ENCODE measurements around the gene GSTT2B. TPM values are rescaled to one million over a fixed set of nuclear protein-coding genes. Genes with fewer than 3 reads are reported as not detected.
"Not testable (repeated sequence)": the region's sequence is repeated elsewhere in the genome, so short reads cannot be mapped to it uniquely, and the experiment has no call there.

Gene GSTT2B
- total and polyA plus RNA-seq, 9 donors: 1.4 to 44.5 (median 5.8) TPM

DNA sequence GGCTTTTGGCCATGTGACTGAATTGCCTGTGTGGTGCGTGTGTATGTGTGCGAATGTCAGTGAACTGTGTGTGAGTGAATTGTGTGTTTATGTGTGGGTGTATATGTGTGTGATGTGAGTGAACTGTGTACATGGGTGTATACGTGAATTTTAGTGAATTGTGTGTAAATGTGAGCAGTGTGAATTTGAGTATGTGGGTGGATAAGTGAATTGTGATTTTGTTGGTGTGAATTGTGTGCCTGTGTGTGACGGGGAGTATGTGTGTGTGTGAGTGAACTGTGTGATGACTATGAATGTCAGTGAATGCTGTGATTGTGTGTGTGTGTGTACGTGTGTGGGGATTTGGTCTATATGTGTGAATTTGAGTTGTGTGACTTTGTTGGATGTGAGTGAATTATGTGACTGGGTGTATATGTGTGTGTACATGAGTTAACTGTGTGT is 9.2 kb upstream of the GSTT2B start:
- no peak overlapping the region for H3K4me3 ChIP-seq (ENCODE audit: low read length)
- no peak for DNase-seq
- H3K27me3 ChIP-seq (ENCODE audit: control insufficient read depth, insufficient read depth, low read length): no peaks in the 10 kb centered on the region
- peaks cover 30% of the 10 kb centered on the region for H3K36me3 ChIP-seq (ENCODE audit: control insufficient read depth, insufficient read depth, low read length)
- peaks cover 2% of the 10 kb centered on the region for H3K4me1 ChIP-seq (ENCODE audit: control insufficient read depth, insufficient read depth, low read length)
- H3K9me3 ChIP-seq (replicated peaks; ENCODE audit: control insufficient read depth, low read depth, low read length): no peaks in the 10 kb centered on the region
- WGBS (ENCODE audit: insufficient coverage): 80% methylated on average over 5 of the region's 5 CpGs
- no peak overlapping the region for H3K27ac ChIP-seq (ENCODE audit: low read length)

DNA sequence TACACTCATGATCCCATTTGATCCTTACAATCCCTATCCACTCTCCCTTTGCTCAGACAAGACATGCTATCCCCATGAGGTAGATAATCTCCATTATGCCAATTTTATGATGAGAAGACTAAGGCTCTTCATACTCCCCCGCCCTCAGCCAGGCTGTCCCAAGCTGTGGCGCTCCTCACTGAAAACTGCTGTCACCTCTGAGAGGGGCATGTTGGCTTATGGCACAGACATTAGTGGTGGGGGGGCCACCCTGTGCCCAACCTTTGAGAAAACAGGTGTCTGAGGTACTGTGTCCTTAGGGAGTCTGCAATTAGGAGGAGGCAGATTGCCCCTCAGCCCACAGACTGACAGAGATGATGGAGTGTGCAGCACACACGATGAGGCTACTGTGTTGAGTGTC is 8.1 kb upstream of the GSTT2B start:
- Histone ChIP-seq H3K4me3 (ENCODE audit: low read length) (no peak overlapping the region), H3K27me3 (ENCODE audit: control insufficient read depth, insufficient read depth, low read length) (no peaks in the 10 kb centered on the region), H3K27ac (ENCODE audit: low read length) (no peak overlapping the region), H3K4me1 (ENCODE audit: control insufficient read depth, insufficient read depth, low read length) (peaks cover 2% of the 10 kb centered on the region), H3K9me3 (replicated peaks; ENCODE audit: control insufficient read depth, low read depth, low read length) (no peaks in the 10 kb centered on the region), H3K36me3 (ENCODE audit: control insufficient read depth, insufficient read depth, low read length) (peaks cover 30% of the 10 kb centered on the region)
- DNase-seq: no peak
- 86% methylated on average over 1 of the region's 3 CpGs for WGBS (ENCODE audit: insufficient coverage)

DNA sequence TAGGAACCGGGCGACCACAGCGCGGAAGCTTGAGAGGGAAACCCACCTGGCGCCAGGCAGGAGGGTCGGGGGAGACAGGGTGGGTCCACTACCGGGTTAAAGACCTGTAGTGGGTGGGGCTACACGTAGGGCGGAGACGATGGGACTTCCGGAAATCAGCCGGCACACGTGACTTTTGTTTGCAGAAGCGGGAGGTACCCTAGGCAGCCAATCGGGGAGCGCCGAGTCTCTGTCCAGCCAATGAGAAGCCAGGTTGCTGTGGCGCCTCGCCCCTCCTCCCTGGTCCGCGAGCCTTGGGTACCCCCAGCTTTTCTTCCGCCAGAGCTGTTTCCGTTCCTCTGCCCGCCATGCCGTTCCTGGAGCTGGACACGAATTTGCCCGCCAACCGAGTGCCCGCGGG is 5.6 kb upstream of the GSTT2B start, which contains the start of gene DDTL:
TSS of gene DDTL (plus strand) at position 321 of the 400 bp plus-strand sequence. CDS start at position 348, 27 bp downstream.
- not testable (repeated sequence) for H3K4me1 ChIP-seq (ENCODE audit: control insufficient read depth, insufficient read depth, low read length); DNase-seq; H3K27me3 ChIP-seq (ENCODE audit: control insufficient read depth, insufficient read depth, low read length); H3K4me3 ChIP-seq (ENCODE audit: low read length); H3K27ac ChIP-seq (ENCODE audit: low read length); H3K9me3 ChIP-seq (replicated peaks; ENCODE audit: control insufficient read depth, low read depth, low read length)
- no CpG with 5 or more reads among the region's 30 CpGs for WGBS (ENCODE audit: insufficient coverage)
- peaks cover 26% of the 10 kb centered on the region for H3K36me3 ChIP-seq (ENCODE audit: control insufficient read depth, insufficient read depth, low read length)

DNA sequence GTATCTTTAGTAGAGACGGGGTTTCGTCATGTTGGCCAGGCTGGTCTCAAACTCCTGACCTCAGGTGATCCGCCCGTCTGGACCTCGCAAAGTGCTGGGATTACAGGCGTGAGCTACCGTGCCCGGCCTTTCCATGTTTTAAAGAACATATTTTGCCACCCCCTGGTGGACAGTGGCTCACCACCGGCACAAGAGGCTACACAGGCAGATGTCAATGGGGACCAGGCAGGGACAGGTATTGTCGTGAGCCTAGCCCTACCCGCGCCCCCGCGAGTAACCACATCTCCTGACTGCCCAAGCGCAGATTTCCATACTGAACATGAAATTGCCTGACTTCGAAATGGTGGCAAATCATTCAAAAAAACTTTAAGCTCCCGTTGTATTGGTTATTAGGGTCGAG is 5.1 kb upstream of the GSTT2B start:
- H3K27ac ChIP-seq (ENCODE audit: low read length); H3K27me3 ChIP-seq (ENCODE audit: control insufficient read depth, insufficient read depth, low read length); H3K4me1 ChIP-seq (ENCODE audit: control insufficient read depth, insufficient read depth, low read length); H3K9me3 ChIP-seq (replicated peaks; ENCODE audit: control insufficient read depth, low read depth, low read length); DNase-seq; H3K4me3 ChIP-seq (ENCODE audit: low read length): not testable (repeated sequence)
- WGBS (ENCODE audit: insufficient coverage): no CpG with 5 or more reads among the region's 18 CpGs
- peaks cover 21% of the 10 kb centered on the region for H3K36me3 ChIP-seq (ENCODE audit: control insufficient read depth, insufficient read depth, low read length)

DNA sequence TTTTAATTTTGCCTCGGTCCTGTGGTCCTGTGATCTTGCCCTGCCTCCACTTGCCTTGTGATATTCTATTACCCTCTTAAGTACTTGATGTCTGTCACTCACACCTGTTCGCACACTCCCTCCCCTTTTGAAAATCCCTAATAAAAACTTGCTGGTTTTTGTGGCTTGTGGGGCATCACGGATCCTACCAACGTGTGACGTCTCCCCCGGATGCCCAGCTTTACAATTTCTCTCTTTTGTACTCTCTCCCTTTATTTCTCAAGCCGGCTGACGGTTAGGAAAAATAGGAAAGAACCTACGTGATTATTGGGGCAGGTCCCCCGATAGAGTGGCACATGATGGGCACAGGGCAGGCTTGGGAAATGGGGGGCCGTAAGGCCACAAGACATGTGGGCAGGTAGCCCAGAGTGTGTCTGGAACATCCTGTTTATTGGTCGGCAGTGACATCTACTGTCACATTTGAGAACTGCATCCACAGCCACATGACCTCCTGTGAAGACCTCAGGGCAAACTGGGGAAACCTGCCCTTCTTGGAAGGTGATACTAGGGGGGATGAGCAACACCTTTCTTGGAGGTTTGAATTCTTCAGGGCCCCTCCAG is 4.6 kb downstream of the GSTT2B start:
- not testable (repeated sequence) for H3K4me3 ChIP-seq (ENCODE audit: low read length); H3K9me3 ChIP-seq (replicated peaks; ENCODE audit: control insufficient read depth, low read depth, low read length); H3K36me3 ChIP-seq (ENCODE audit: control insufficient read depth, insufficient read depth, low read length); H3K27ac ChIP-seq (ENCODE audit: low read length); H3K27me3 ChIP-seq (ENCODE audit: control insufficient read depth, insufficient read depth, low read length); H3K4me1 ChIP-seq (ENCODE audit: control insufficient read depth, insufficient read depth, low read length)
- DNase-seq: peak; percentile 81
- WGBS (ENCODE audit: insufficient coverage): 5% methylated on average over 4 of the region's 12 CpGs

DNA sequence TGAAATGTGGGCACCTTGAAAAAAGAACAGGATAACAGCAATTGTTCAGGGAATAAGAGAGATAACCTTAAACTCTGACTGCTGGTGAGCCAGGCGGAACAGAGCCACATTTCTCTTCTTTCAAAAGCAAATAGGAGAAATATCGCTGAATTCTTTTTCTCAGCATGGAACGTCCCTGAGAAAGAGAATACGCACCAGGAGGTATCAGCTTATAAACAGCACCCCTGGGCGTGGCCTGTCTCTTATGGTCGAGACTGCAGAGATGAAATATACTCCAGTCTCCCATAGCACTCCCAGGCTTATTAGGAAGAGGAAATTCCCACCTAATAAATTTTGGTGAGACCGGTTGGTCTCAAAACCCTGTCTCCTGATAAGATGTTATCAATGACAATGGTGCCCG is 5.1 kb downstream of the GSTT2B start:
- H3K4me3 ChIP-seq (ENCODE audit: low read length); H3K4me1 ChIP-seq (ENCODE audit: control insufficient read depth, insufficient read depth, low read length); H3K9me3 ChIP-seq (replicated peaks; ENCODE audit: control insufficient read depth, low read depth, low read length); DNase-seq; H3K27me3 ChIP-seq (ENCODE audit: control insufficient read depth, insufficient read depth, low read length); H3K27ac ChIP-seq (ENCODE audit: low read length); H3K36me3 ChIP-seq (ENCODE audit: control insufficient read depth, insufficient read depth, low read length): not testable (repeated sequence)
- no CpG with 5 or more reads among the region's 8 CpGs for WGBS (ENCODE audit: insufficient coverage)

DNA sequence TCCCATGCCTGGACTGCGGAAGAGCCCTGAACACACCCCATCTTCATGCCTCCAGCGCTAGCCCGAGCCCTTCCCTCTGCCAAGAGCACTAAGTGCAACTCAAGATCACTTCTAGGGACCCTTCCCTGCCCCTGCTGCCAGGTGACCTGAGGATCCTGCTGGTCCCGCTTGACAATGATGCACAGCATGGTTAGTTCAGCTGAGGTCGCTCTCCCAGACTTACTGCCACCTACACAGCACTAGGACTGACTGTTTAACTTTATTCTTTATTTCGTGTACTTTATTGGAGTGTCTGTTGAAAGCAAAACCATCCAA is 6.0 kb downstream of the GSTT2B start:
- 86% methylated on average over 1 of the region's 6 CpGs for WGBS (ENCODE audit: insufficient coverage)
- not testable (repeated sequence) for H3K4me1 ChIP-seq (ENCODE audit: control insufficient read depth, insufficient read depth, low read length)

DNA sequence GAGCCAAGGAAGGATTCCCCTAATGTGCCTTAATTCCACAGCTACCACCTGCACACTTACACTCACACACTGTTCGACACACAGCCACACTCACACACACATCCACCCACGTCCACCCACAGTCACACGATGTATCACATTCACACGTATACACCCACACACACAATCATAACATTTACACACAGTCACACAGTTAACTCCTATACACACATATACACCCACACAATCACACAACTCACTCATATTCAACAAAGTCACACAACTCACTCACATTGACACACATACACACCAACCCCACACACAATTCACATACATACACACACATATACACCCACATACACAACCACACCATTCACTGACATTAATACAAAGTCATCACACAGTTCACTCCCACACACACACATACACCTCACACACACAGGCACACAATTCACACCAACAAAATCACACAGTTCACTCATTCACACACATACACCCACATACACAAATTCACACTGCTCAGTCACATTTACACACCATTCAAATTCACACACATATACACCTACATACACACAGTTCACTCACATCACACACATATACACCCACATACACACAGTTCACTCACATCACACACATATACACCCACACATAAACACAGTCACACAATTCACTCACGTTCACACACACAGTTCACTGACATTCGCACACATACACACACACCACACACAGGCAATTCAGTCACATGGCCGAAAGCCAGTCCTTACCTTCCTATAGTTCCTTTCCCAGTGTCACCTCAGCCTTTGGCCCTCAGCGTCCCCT is 6.6 kb downstream of the GSTT2B start:
- 76% methylated on average over 8 of the region's 8 CpGs for WGBS (ENCODE audit: insufficient coverage)
- H3K4me3 ChIP-seq (ENCODE audit: low read length); H3K36me3 ChIP-seq (ENCODE audit: control insufficient read depth, insufficient read depth, low read length); H3K27me3 ChIP-seq (ENCODE audit: control insufficient read depth, insufficient read depth, low read length); H3K27ac ChIP-seq (ENCODE audit: low read length); H3K4me1 ChIP-seq (ENCODE audit: control insufficient read depth, insufficient read depth, low read length); H3K9me3 ChIP-seq (replicated peaks; ENCODE audit: control insufficient read depth, low read depth, low read length); DNase-seq: not testable (repeated sequence)

More for the DNA sequence above, 6.0 kb downstream of the GSTT2B start:
- DNase-seq; H3K4me3 ChIP-seq (ENCODE audit: low read length); H3K27me3 ChIP-seq (ENCODE audit: control insufficient read depth, insufficient read depth, low read length); H3K36me3 ChIP-seq (ENCODE audit: control insufficient read depth, insufficient read depth, low read length); H3K27ac ChIP-seq (ENCODE audit: low read length); H3K9me3 ChIP-seq (replicated peaks; ENCODE audit: control insufficient read depth, low read depth, low read length): not testable (repeated sequence)

DNA sequence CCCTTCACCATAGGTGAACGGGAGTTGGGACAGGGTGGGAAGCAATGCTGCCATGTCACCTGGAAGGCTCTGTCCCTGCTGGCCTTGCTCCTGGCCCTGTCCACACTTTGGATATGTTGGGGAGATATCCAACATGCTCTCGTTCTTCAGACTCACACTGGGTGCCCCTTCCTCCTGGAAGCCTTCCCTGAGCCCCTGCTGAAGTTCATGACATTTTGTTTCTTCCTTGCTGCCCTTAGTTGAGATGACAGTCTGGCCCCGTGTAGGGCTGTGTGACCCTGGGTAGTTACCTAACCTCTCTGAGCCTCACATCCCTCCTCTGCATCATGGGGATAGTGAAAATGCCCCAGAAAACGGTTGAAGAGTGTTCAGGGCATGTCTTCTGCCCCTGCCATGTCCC is 7.5 kb downstream of the GSTT2B start:
- 90% methylated on average over 1 of the region's 4 CpGs for WGBS (ENCODE audit: insufficient coverage)
- not testable (repeated sequence) for H3K36me3 ChIP-seq (ENCODE audit: control insufficient read depth, insufficient read depth, low read length); H3K9me3 ChIP-seq (replicated peaks; ENCODE audit: control insufficient read depth, low read depth, low read length); H3K4me3 ChIP-seq (ENCODE audit: low read length); H3K27me3 ChIP-seq (ENCODE audit: control insufficient read depth, insufficient read depth, low read length); H3K4me1 ChIP-seq (ENCODE audit: control insufficient read depth, insufficient read depth, low read length); DNase-seq; H3K27ac ChIP-seq (ENCODE audit: low read length)

DNA sequence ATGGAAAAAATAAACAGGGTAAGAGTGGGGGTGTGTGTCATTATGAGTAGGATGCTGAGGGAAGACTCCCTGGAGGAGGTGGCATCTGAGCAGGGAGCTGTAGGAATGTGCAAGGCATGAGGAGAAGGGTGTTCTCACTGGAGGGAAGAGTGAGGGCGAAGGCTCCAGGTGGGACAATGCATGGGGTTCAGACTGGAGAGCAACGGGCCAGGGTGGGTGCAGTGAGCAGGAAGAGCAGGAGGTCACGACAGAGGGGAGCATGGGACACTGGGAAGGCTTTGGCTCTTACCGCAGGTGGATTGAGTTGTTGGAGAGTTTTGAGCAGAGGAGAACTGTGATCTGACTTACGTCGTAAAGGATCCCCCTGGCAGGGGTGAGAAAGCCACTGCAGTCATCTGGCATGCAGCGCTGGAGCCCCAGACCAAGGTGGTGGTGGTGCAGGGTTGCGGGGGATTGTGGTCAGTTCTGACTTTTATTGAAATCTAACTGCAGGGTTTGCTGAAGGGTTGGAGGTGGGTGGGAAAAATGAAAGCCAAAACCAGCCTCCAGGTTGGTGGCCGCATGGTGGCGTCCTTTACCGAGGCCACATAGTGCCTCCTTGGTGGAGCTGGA is 8.1 kb downstream of the GSTT2B start:
- DNase-seq; H3K36me3 ChIP-seq (ENCODE audit: control insufficient read depth, insufficient read depth, low read length); H3K4me1 ChIP-seq (ENCODE audit: control insufficient read depth, insufficient read depth, low read length); H3K4me3 ChIP-seq (ENCODE audit: low read length); H3K27ac ChIP-seq (ENCODE audit: low read length); H3K27me3 ChIP-seq (ENCODE audit: control insufficient read depth, insufficient read depth, low read length); H3K9me3 ChIP-seq (replicated peaks; ENCODE audit: control insufficient read depth, low read depth, low read length): not testable (repeated sequence)
- WGBS (ENCODE audit: insufficient coverage): 67% methylated on average over 11 of the region's 11 CpGs

All from muscle of leg (tissue), 11 donors.